GM21619 (cell line): ENCODE measurements around the gene ABHD5.

Source experiments
- ATAC-seq: cut with Tn5 transposase; IDR thresholded peaks from one replicate; pipeline ENCODE4 v1.9.1; 2021; ENCODE audit not compliant: unreplicated experiment

Gene ABHD5

DNA sequence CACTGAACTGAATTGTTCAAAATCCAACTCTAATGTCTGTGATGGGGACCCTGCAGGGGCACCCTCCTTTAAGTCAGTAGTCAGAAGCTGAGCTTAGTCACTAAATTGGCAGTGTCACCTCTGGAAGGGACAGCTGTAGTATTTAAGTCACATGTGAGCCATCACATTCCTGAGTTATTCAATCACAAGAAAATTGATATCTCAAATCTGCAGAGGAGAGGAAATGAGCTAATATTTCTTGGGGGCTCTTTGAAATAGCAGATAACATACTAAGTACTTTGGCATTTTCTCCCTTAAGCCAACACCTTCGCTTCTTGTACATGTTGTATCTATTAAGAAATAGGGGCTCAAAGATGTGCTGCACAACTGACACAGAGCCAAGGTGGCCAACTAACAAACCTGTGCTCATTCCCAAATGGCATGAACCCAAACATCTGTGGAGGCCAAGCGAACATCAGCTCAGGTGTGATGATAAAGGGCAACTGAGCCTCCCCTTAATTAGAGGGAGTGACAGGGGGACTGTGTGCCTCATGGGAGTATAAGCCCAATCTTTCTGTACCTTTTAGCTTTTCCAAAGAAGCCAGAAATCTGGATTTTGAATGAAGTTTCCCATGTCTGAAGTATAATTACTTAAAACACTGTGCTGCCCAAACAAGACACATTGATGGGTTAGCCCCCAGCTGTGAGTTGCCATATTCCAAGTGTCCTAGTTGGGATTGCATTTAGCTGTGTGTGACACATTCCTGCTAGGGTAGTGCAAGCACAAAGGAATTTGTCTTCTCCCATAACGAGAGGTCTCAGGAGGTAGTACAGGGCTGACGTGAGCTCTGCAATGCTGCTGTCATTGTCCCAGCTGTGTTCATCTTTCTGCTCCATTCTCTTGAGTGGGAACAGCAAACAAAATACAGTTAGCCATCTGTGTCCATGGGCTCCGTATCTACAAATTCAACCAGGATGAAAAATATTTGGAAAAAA is 63.3 kb downstream of the ABHD5 start:
- no peak for ATAC-seq

DNA sequence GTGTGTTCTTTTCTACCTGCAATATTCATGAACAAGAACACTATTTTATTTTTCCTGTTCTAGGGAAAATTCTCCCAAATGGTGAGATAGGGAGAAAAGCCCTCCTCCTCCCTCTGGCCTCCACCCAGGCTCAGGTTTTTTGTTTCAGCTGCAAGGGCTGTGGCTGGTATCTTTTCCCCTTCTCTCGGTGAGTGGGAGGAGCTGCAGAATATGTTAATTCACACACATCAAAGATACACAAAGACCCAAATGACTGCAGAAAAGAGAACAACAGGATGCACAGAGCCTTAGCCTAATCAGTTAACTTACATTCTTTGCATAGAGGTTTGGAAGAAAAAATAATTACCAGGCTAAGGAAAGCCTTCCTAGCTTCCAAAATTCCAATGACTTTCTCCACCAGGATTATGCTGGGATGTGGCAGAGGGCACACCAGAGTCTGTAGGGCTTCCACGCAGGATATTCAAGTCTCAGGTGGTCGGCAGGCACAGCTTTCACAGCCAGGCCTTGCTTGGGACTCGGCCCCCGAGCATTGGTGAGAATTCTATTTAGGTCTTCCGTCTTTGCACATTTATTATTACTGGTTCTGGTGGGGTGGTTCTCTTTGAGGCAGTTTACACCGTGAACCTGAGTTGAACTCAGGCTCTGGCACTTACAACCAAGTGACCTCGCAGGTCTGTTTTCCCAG is 64.9 kb downstream of the ABHD5 start:
- ATAC-seq = no peak

DNA sequence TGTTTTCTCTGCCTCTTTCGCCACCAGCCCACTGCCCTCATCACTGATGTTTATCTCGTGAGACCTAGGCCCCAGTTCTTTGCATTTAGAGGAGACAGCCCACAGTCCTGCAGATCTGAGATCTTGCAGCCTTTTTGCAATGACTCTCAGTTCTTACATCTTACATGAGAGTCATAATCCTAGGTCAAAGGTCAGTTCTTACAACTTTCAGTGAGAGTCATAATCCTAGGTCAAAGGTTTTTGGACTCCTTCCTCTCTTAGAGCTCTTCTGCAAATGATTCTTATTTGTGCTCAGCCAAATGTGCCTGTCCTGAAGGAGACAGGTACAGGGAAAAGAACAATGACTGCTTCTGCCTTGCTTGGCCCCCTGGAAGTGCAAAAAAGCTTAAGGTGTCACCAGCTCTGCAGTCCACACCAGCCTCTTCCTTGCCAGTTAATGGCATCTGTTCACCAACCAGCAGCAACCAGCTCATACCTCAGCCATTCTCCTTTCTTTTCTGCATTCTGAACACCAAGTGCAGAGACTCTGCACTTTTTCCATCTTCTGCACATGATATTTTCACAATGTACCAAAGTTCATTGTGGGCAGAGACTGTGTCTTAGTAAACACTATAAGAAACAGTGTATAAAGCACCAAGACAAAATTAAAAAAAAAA is 67.1 kb downstream of the ABHD5 start:
- ATAC-seq = no peak

DNA sequence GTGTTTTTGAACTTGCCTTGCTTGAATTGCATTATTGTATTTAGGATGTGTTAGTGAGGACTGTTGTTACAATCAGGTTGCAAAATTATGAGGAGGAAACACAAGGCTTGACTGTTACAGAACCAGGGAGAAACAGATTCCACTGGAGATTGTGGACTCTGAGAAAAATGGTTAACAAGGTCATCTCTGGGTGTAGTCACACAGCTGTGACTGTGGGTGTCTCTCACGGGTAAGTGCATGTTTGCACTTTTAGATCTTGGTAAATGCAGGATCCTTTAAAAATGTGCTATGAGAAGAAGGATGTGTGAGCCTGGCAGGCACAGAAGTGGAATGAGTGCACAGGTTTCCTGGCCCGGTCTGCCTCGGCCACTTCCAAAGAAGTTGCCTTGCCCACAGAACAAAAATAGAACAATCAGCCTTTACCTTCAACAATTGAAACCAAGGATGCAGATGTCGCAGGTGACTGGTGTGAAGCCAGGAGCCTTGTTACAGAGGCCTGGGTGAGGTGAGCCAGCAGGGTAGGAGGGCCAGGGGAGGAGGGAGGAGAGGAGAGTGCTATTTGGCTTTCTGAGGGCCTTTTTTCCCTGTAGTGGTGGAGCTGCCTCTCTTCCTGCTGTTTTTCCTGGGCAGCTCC is 68.0 kb downstream of the ABHD5 start:
- no peak for ATAC-seq

DNA sequence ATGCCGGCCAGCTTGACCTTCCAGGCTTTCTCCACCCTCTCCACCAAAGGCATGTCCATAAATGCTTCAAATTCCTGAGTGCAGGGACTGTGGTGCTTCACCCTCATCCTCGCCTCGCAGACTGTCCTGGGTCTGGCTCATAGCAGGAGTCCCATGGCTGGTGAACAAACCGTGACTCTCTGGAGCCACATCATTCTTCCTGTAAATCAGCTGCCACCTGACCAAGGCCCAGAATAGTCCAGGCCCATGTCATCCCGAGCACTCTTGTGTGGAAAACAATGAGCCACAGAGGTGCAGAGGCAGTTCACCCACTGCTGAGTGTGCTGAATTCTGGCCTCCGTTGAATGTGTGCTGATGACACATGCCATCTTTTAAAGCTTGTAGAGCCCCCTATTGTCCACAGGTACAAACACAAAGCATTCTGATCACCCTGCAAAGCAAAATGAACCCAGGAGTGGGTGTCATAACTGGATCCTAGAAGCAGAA is 68.6 kb downstream of the ABHD5 start:
- no peak for ATAC-seq

DNA sequence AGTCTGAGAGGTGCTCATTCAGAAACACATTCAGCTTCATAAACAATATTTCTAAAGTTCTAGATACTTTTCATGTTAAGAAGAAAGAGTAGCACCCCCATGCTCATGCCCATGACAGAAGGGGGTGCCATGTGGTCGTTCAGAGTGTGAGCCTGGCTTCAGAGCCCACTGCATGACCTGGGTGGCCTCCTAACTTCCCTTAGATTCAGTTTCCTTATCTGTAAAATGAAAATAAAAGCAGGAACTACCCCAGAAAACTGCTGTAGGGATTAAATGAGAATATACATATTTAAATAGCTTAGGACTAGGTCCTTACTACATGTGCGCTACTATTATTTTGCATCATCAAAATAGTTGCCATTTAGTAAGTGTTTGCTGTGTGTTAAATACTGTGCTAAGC is 69.2 kb downstream of the ABHD5 start:
- no peak for ATAC-seq

DNA sequence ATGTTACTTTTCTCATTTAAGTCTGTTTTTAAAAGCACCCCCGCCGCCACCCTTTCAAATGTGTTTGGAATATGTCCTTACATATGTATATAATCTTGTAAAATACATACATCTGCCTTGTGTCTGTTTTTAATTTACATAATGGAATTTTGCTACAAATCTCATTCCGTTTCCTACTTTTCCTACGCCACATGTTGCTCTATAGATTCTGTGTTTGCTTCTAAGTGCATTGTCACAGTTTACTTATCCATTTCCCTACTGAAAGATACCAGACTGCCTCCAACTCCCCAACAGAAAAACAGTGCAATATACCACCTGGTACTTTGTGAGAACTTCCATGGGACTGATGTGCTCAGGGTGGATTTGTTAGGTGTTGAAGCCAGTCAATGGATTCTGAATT is 70.2 kb downstream of the ABHD5 start:
- ATAC-seq = no peak

DNA sequence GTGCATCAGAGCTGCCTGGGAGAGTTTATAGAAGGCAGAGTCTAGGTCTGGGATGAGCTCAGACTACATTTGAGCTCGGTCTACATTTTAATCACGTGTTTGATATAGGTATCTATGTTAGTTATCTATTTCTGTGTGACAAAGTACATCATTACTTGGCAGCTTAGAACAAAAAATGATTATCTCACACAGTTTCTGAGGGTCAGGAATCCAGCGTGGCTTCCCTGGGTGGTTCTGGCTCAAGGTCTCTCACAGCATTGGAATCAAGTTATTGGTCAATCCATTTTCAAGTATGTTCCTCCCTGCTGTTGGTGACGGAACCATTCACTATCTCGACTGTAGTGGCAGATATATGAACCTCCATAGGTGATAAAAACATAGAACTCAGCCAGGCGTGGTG is 71.7 kb downstream of the ABHD5 start:
- ATAC-seq = no peak

DNA sequence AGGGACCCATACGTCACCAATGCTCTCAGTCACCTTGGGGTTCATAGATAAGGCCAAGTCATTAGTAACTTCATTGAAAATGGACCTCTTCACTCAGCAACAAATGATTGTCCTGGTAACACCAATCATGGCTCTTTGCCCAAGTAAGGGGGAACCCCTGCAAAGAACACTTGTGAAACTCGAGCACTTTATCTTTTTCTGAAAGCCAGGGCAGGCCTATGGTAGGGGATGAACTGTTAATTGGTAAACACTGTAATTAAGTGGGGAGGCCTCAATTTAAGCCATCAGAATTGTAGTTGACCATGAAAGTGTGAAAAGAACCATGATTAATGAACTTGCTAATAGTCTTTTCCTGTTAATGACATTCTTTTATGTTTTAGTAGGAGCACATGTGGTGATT is 73.3 kb downstream of the ABHD5 start:
- ATAC-seq = no peak

DNA sequence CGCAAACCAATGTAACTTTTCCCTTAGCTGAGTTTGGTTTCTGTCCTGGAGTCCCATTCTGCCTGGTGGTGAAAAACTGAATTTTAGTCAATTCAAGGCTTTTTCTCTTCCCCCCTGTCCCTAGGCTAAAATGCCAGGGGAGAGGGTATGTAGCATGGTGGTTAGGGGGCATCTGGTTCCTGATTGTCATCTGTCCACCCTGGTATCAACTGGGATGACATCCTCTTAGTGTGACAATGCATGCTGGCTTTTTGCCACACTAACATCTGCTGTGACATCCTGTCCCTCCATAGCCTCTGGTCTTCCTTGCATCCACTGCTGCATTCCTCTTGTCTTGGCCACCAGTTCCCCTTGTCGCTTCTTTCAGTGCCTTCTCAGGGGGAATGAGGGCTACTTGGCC is 73.7 kb downstream of the ABHD5 start:
- no peak for ATAC-seq

DNA sequence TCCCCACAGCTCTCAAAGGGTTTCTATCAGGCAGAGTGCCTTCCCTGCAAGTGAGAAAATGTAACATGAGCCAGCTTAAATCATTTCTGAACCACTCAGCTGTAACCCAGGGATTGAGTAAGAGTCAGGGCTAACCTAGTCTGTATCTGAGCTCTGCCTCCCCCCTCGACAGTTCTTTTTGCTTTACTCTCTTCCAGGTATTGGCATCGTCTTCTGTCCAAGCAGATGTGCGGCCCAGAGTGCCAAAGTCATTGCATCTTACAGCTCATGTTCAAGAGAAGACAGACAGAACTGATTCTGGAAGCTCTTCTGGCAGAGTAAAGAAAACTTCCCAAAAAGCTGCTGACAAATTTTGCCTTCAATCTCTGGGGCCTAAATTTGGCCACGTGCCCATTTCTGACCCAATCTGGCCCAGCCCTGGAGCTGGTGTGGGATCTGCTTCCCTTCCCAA is 74.8 kb downstream of the ABHD5 start:
- ATAC-seq = no peak

DNA sequence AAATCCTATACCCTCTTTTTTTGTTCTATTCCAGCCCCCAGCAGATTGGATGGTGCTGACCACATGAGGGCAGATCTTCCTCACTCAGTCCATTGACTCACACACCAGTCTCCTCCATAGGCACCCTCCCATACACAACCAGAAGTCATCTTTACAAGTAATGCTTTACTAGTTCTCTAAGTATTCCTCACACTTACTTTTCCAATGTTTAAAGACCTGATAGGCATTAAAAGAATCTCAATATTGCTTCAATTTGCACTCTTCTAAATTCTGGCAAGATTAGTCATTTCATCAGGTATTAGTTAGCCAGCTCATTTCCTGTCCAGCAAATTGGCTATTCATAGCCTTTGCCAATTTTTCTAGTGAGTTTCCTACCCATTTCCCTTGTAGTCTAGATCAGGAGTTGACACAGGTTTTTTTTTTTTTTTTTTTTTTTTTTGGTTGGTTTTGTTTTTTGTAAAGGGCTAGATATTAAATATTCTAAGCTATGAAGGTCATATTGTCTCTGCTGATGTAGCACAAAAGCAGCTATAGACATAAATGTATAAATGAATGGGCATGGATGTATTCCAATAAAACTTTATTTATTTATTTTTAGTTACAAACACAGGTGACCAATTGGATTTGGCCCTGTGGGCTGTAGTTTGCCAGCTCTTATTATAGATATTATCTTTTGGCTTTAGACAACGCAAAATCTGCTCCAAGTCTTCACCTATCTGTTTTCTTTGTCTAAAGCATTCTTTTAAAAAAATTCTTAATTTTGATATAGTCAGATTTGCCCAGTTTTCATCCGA is 76.1 kb downstream of the ABHD5 start:
- ATAC-seq = no peak

DNA sequence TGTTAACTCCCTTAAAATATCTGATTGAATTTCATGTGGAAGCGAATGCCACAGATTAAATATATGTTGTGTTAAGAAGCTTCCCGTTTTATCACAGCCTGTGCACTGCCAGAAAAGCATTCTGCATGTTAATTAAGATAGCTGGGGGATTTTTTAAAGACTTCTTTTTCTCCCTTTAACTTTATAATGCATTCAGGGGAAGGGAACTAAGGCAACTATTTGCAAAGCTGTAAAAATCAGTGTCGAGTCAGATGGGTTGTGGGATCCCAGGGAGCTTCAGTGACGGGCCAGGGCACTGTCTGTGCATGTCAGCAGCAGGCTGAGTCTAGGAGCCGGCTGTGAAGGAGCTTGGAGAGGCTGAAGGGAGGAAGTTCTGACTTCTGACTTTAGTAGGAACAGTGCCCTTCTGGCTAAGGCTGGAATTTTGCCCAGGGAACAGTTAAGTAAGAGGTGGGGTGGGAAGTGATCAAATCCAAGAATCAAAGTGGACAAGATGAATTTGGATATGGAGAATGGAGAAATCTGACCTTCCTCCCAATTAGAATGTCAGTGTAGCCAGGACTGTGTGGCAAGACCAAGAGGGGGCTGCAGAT is 77.7 kb downstream of the ABHD5 start:
- ATAC-seq = no peak

DNA sequence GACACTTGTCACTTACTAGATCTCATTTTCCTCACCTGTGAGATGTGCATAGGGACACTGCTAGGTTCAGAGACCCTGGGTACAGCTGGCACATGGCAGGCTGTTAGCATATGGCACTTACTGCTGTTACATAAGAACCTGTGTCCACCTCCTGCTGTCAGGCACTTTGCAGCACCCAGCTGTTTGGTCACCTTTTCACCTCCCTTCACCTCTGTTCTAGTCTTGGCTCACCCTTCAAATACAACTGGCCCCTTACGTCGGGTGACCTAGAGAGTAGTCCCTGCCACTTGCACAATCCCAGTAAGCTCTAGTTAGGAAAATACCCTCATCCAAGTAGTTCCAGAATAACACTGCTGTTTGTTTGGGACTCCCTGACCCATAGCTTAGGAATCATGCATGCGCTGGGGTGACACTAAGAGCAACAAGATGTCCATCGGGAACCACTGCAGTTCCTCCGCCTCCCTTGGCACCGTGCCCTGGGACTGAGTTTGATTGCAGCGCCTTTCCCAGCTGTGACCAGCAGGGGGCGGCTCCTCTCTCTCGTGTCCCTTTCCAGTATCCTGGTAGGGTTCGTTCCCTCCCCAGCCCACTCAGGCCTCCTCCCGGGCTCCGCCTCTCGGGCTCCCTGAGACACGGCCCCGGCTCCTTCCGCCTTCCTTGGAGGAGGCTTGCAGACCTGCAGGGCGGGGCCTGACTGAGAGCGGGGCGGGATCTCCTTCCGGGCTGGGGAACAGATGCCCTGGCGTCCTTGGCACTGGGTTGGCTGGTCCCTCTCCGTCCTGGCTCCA is 78.6 kb downstream of the ABHD5 start:
- no peak for ATAC-seq

DNA sequence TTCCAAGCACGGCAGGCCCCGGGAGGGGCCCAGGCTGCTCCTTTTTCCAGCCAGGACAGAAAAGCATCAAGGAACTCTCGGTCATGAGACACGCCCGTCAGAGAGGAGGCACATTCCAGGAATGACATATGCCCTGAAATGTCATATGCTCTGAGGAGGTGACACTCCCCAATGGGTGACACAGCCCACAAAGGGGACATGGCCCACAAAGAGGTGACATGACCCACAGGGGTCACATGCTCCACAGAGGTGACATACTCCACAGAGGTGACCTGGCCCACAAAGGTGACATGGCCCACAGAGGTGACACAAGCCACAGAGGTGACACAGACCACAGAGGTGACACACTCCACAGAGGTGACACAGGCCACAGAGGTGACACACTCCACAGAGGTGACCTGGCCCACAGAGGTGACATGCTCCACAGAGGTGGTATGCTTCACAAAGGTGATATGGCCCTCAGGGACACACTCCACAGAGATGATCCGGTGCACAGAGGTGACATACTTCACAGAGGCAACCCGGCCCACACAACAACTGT is 79.2 kb downstream of the ABHD5 start:
- no peak for ATAC-seq

DNA sequence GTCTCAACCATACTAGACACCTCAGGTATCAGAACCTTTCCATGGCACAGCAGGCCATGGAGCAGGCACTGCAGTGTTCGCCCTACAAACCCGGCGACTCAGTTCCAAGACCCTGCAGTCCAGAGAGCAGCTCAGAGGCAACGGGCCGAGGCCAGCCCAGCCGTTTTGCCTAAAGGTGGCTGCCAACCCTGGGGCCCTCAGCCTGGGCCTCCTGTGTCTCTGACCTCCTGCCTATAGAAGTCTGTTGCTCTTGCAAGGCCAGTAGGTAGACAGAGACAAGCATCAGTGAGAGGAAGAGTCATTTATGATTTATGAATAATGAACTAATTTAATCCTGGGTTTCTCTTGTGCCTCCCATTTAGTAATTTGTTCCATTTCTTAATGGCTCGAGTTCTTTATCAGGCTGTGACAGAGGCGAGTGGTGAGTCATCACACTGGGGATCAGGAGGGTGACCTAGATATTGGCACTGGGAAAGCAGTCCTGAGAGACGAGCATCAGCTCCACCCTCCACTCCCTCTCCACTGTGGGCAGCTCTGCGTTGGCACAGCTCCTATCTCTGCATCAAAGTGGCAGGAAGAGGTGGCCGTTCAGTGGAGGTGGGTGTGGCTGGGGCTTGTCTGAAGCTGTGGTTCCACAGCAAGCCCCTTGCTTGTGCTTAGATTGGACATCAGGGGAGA is 79.8 kb downstream of the ABHD5 start:
- no peak for ATAC-seq

DNA sequence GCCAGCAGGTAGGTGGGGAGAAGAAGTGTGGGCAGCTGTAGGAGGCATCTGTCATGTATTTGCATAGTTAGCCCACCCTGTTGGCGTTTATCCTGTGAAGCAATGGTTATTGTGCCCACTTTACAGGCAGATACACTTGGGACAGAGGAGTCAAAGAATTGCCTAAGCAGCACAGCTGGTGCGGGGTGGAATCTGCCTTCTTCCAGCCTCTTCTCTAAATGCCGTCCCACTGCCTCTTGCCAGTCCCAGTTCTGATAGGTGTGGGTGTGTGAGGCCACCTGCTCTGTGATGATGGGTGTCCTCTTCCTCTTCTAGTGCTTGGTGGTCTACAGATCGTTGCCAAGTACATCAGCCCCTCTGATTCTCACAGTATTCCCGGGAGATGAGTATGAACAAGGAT is 80.9 kb downstream of the ABHD5 start:
- no peak for ATAC-seq
